HepG2 (cell line): Measurements from ENCODE around the gene LHPP.

Source experiments
- MIXL1 ChIP-seq: IDR thresholded peaks from 2 replicates; pipeline ENCODE4 v1.6.1; 2016
- SALL2 ChIP-seq: sonication (generic); formaldehyde crosslinking; IDR thresholded peaks from 2 replicates; pipeline ENCODE4 v1.8.1; 2023; ENCODE audit warnings: mild to moderate bottlenecking, missing genetic modification reagents, inconsistent platforms

GRCh38 chr10:124632064-124632531 lies 170.5 kb downstream of the LHPP start:
- TF ChIP-seq MIXL1 (no peak), SALL2 (no peak)
